ENCODE results near the gene NDFIP2. TPM values are rescaled to one million over a fixed set of nuclear protein-coding genes. Genes with fewer than 3 reads are reported as not detected.

The NDFIP2 gene
- total RNA-seq, 1 experiment from 2014 or later = 49.6 TPM

GRCh38 chr13:79469608-79470007 is 11.3 kb upstream of the NDFIP2 start:
- no TSS peak for BruUV-seq (replicated peaks)
- no peaks in the 10 kb centered on the region for H3K79me2 ChIP-seq (ENCODE audit: insufficient read depth, low read length)

GRCh38 chr13:79470666-79471065 is 10.3 kb upstream of the NDFIP2 start:
- H3K4me3 ChIP-seq (replicated peaks in 1 of 2; ENCODE audit: low read depth in 1 of 2, low read length in 2 of 2) = no peak overlapping the region
- CTCF ChIA-PET = interaction anchor here (0.8 kb wide), 1 partner anchor 46 kb away, joined by 4 read pairs; no protein-coding TSS in a partner anchor
- no peak overlapping the region for H3K27ac ChIP-seq (ENCODE audit: low read depth, low read length)
- H4K20me1 ChIP-seq (ENCODE audit: insufficient read depth) = no peaks in the 10 kb centered on the region
- POLR2A ChIA-PET = no interaction called here
- H3K4me1 ChIP-seq (ENCODE audit: control insufficient read depth in 1 of 2, insufficient read depth in 2 of 2, low read length in 2 of 2) = no peaks in the 10 kb centered on the region
- no peaks in the 10 kb centered on the region for H3K27me3 ChIP-seq (ENCODE audit: insufficient read depth, low read length)
- no peak for ATAC-seq
- no peak overlapping the region for H2AFZ ChIP-seq (ENCODE audit: low read depth, low read length, poor library complexity, severe bottlenecking)
- H3K9me2 ChIP-seq (ENCODE audit: insufficient read depth) = no peaks in the 10 kb centered on the region
- no peaks in the 10 kb centered on the region for H3K9me3 ChIP-seq (ENCODE audit: control insufficient read depth in 1 of 2, insufficient read depth in 1 of 2, low read depth in 1 of 2, low read length in 2 of 2)
- H3K79me2 ChIP-seq (ENCODE audit: insufficient read depth, low read length) = no peaks in the 10 kb centered on the region
- RAD21 ChIA-PET (ENCODE audit: low non-redundant PET in 1 of 2, low total read pairs in 2 of 2, uncharacterized antibody in 2 of 2, unreplicated experiment in 2 of 2) = no interaction called here
- H3K36me3 ChIP-seq (ENCODE audit: control insufficient read depth in 1 of 2, insufficient read depth in 2 of 2, low read length in 2 of 2) = no peaks in the 10 kb centered on the region
- DNase-seq (ENCODE audit: low read depth, low spot score) = no peak
- BruUV-seq (replicated peaks) = no TSS peak
- no peak overlapping the region for H3K4me2 ChIP-seq (ENCODE audit: low read length)
- TF ChIP-seq CEBPB (IDR thresholded peaks at IDR 0.05; ENCODE audit: low read depth) (no peak), REST (IDR thresholded peaks at IDR 0.05; ENCODE audit: low read depth) (no peak), ELF1 (IDR thresholded peaks at IDR 0.05; ENCODE audit: borderline replicate concordance, low read depth) (no peak), POLR2A (IDR thresholded peaks at IDR 0.05; ENCODE audit: borderline replicate concordance, extremely low read depth, insufficient read depth, insufficient read length) (no peak), CTCF (IDR thresholded peaks at IDR 0.05 in 2 of 3, conservative IDR thresholded peaks at IDR 0.05 in 1 of 3; ENCODE audit: borderline replicate concordance in 1 of 3, insufficient read depth in 1 of 3, low read depth in 2 of 3, low read length in 2 of 3) (no peak), EZH2phosphoT487 (IDR thresholded peaks at IDR 0.05; ENCODE audit: borderline replicate concordance) (no peak), SP1 (IDR thresholded peaks at IDR 0.05; ENCODE audit: low read depth) (no peak)
- intact Hi-C loops (cut with micrococcal nuclease) = no loop called here
- no peak overlapping the region for H3K9ac ChIP-seq (ENCODE audit: low read length)

More at GRCh38 chr13:79469608-79470007, 11.3 kb upstream of the NDFIP2 start:
- RAD21 ChIA-PET (ENCODE audit: low non-redundant PET in 1 of 2, low total read pairs in 2 of 2, uncharacterized antibody in 2 of 2, unreplicated experiment in 2 of 2) = no interaction called here
- ATAC-seq (no peak), DNase-seq (ENCODE audit: low read depth, low spot score) (no peak)
- H3K4me1 ChIP-seq (ENCODE audit: control insufficient read depth in 1 of 2, insufficient read depth in 2 of 2, low read length in 2 of 2) = no peaks in the 10 kb centered on the region
- no peak overlapping the region for H3K27ac ChIP-seq (ENCODE audit: low read depth, low read length)
- TF ChIP-seq RAD21 (IDR thresholded peaks at IDR 0.05; ENCODE audit: low read depth) (no peak), ZFX (IDR thresholded peaks at IDR 0.05) (no peak)
- H4K20me1 ChIP-seq (ENCODE audit: insufficient read depth) = no peaks in the 10 kb centered on the region
- intact Hi-C loops (cut with micrococcal nuclease) = no loop called here
- H2AFZ ChIP-seq (ENCODE audit: low read depth, low read length, poor library complexity, severe bottlenecking) = no peak overlapping the region
- CTCF ChIA-PET = interaction anchor here (0.8 kb wide), 1 partner anchor 45 kb away, joined by 4 read pairs; no protein-coding TSS in a partner anchor
- no peak overlapping the region for H3K4me2 ChIP-seq (ENCODE audit: low read length)
- no peak overlapping the region for H3K9ac ChIP-seq (ENCODE audit: low read length)
- no peaks in the 10 kb centered on the region for H3K9me2 ChIP-seq (ENCODE audit: insufficient read depth)
- no peaks in the 10 kb centered on the region for H3K27me3 ChIP-seq (ENCODE audit: insufficient read depth, low read length)
- POLR2A ChIA-PET = no interaction called here
- no peaks in the 10 kb centered on the region for H3K36me3 ChIP-seq (ENCODE audit: control insufficient read depth in 1 of 2, insufficient read depth in 2 of 2, low read length in 2 of 2)
- H3K4me3 ChIP-seq (replicated peaks in 1 of 2; ENCODE audit: low read depth in 1 of 2, low read length in 2 of 2) = no peak overlapping the region
- no peaks in the 10 kb centered on the region for H3K9me3 ChIP-seq (ENCODE audit: control insufficient read depth in 1 of 2, insufficient read depth in 1 of 2, low read depth in 1 of 2, low read length in 2 of 2)

Data from HCT116 (cell line).